NT2/D1 (cell line): ENCODE measurements around the gene HOXA11.

Experiments used
- SUZ12 ChIP-seq: IDR thresholded peaks from 2 replicates; pipeline ENCODE4 v1.6.1; 2011; ENCODE audit not compliant: insufficient read length, insufficient read depth; ENCODE audit errors: extremely low read depth
- YY1 ChIP-seq: IDR thresholded peaks from 2 replicates; pipeline ENCODE4 v1.6.1; 2011; ENCODE audit not compliant: insufficient read length, insufficient read depth
- ZNF274 ChIP-seq: IDR thresholded peaks from 2 replicates; pipeline ENCODE4 v1.6.1; 2011; ENCODE audit warnings: mild to moderate bottlenecking, low read depth, low read length

DNA sequence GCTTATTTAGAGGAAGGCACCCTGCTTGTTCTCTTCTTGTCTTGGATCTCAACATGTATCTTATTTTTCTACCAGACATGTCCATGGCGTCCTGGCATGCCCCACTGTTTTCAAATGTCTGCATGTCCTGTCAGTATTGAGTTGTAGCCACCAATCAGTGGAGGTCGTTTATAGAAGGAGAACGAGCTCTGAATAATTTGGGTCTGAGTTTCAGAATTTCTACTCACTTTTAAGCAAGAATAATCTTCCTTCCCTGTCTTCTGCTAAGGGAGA, 17.8 kb upstream of the HOXA11 start:
- TF ChIP-seq YY1 (no peak), ZNF274 (no peak), SUZ12 (no peak)
